GM18511 (cell line): Measurements from ENCODE around the gene ERMAP.
"Not testable (repeated sequence)": the region's sequence is repeated elsewhere in the genome, so short reads cannot be mapped to it uniquely, and the experiment has no call there.

Source experiments
- ATAC-seq: cut with Tn5 transposase; IDR thresholded peaks from one replicate; pipeline ENCODE4 v1.9.1; 2021; ENCODE audit warnings: mild to moderate bottlenecking, moderate library complexity; ENCODE audit not compliant: unreplicated experiment

Gene ERMAP

DNA sequence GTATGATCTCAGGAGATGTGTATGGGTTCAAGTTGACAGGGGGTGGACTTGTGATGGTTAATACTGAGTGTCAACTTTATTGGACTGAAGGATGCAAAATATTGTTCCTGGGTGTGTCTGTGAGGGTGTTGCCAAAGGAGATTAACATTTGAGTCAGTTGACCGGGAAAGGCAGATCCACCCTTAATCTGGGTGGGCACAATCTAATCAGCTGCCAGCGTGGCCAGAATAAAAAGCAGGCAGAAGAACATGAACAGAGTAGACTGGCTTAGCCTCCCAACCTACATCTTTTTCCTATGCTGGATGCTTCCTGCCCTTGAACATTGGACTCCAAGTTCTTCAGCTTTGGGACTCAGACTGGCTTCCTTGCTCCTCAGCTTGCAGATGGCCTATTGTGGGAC, 52.8 kb downstream of the ERMAP start:
- not testable (repeated sequence) for ATAC-seq

DNA sequence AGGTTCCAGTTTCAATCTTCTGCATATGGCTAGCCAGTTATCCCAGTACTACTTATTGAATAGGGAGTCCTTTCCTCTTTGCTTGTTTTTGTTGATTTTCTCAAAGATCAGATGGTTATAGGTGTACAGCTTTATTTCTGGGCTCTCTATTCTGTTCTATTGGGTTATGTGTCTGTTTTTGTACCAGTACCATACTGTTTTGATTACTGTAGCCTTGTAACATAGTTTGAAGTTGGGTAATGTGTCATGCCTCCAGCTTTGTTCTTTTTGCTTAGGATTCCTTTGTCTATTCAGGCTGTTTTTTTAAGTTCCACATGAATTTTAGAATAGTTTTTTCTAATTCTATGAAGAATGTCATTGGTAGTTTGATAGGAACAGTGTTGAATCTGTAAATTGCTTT, 56.2 kb downstream of the ERMAP start:
- ATAC-seq, result not testable (repeated sequence)

DNA sequence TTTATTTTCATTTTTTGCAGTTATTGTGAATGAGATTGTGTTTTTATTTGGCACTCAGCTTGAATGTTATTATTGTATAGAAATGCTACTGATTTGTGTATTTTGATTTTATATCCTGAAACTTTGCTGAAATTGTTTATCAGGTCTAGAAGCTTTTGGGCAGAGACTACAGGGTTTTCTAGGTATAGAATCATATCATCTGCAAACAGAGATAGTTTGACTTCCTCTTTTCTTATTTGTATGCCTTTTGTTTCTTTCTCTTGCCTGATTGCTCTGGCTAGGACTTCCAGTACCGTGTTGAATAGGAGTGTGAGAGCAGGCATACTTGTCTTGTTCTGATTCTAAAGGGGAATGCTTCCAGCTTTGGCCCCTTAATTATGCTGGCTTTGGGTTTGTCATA, 56.7 kb downstream of the ERMAP start:
- no peak for ATAC-seq

DNA sequence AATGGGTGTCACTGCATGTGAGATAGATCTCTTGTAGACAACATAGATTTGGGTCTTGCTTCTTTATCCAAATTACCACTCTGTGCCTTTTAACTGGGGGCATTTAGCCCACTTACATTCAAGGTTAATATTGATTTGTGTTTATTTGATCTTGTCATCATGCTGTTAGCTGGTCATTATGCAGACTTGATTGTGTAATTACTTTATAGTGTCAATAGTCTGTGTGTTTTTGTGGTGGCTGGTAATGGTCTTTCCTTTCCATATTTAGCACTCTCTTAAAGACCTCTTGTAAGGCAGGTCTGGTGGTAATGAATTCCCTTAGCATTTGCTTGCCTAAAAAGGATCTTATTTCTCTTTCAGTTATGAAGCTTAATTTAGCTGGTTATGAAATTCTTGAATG, 59.1 kb downstream of the ERMAP start:
- ATAC-seq, result no peak

- no peak for ATAC-seq
Observed at GRCh38 chr1:42877380-42877779, 60.5 kb downstream of the ERMAP start.

GRCh38 chr1:42880384-42880783, 63.5 kb downstream of the ERMAP start:
- no peak for ATAC-seq

- ATAC-seq, result no peak
Observed at GRCh38 chr1:42886046-42886739, 69.3 kb downstream of the ERMAP start.

DNA sequence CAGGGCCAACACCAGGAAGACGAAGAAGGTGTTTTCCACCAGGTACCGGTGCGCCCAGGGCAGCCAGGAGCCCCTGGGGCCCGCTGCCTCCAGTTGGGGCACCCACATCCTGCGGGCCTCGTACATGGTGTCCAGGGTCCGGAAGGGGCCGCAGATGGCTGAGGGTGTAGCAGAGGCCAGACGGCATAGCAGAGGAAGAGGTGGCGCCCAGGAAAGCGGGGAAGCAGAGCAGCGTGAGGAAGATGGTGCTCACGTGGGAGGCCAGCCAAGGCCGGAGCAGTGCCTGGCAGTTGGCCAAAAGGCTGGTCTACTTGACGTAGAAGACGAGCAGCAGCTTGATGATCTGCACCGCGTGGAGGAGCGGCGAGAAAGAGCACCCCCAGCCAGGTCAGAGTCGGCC, 69.9 kb downstream of the ERMAP start:
- no peak for ATAC-seq

DNA sequence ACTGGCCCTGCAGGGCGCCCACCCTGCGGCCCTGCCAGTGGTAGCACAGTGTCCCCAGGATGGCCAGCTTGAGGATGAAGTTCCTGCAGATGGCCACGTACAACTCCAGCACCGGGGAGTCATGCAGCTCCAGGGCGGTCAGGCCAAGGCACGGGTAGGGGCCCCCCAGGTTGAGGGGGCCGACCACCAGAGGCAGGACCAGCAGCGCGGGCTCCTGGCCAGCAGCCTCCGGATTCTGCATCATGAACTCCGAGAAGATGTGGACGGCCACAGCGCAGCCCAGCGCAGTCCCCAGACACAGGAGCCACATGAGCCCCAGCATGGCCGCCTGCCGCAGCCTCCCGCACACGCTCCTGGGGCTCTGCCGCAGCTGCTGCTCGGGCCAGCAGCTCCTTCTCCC, 70.4 kb downstream of the ERMAP start:
- ATAC-seq, result no peak

GRCh38 chr1:42888013-42888633, 71.2 kb downstream of the ERMAP start:
- ATAC-seq, result no peak

DNA sequence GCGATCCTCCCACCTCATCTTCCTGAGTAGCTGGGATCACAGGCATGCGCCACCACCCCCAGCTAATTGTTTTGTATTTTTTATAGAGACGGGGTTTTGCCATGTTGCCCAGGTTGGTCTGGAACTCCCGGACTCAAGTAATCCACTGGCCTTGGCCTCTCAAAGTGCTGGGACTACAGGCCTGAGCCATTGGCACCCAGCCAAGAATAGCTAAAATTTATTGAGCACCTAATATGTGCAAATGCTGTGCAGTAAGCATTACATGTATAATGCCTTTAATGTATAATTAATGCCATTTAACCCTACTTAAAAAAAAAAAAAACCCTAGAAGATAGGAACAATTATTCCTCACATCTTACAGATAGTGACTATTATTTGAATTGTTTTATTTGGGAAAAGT, 72.3 kb downstream of the ERMAP start:
- no peak for ATAC-seq

GRCh38 chr1:42891465-42892138, 74.7 kb downstream of the ERMAP start:
- no peak for ATAC-seq
